Heart left ventricle (tissue), 16 donors: Measurements from ENCODE around the gene PKNOX2. TPM values are rescaled to one million over a fixed set of nuclear protein-coding genes. Genes with fewer than 3 reads are reported as not detected.

Experiments used
- ATAC-seq, 4 donors: fragments of 200-7000 bp; cut with Tn5 transposase; one replicate each; pipeline ENCODE4 v1.9.1; 2020 to 2022; ENCODE audit warnings: moderate library complexity in 4 of 4, mild to moderate bottlenecking in 3 of 4, moderate number of reproducible peaks in 1 of 4
- DNase-seq, 5 donors: peaks; one replicate each; pipeline ENCODE4 v3.0.0-alpha.2; 2020
- H3K27ac ChIP-seq, 12 donors: fragments of 200-600 bp; sonication (generic) in 4 of 12; one replicate each; pipeline versions ENCODE4 v1.5.0 to v1.8.0; 2016 to 2022; ENCODE audit warnings: mild to moderate bottlenecking in 2 of 12
- H3K27me3 ChIP-seq, 9 donors: fragments of 200-600 bp; sonication (generic) in 2 of 9; one replicate each; pipeline versions ENCODE4 v1.5.1 to v1.8.0; 2016 to 2022; ENCODE audit warnings: mild to moderate bottlenecking in 3 of 9
- H3K36me3 ChIP-seq, 9 donors: fragments of 200-600 bp; sonication (generic) in 2 of 9; one replicate each; pipeline versions ENCODE4 v1.5.0 to v1.8.0; 2018 to 2022; ENCODE audit warnings: mild to moderate bottlenecking in 2 of 9
- H3K4me1 ChIP-seq, 12 donors: fragments of 200-600 bp; sonication (generic) in 4 of 12; one replicate each; pipeline versions ENCODE4 v1.5.0 to v1.8.0; 2016 to 2022; ENCODE audit warnings: mild to moderate bottlenecking in 3 of 12
- H3K4me3 ChIP-seq, 12 donors: fragments of 200-600 bp; sonication (generic) in 4 of 12; one replicate each; pipeline versions ENCODE4 v1.5.0 to v1.8.0; 2017 to 2022; ENCODE audit warnings: mild to moderate bottlenecking in 9 of 12, moderate library complexity in 4 of 12
- H3K9me3 ChIP-seq, 12 donors: fragments of 200-600 bp; sonication (generic) in 4 of 12; one replicate each; pipeline versions ENCODE4 v1.5.0 to v1.8.0; 2016 to 2022; ENCODE audit warnings: mild to moderate bottlenecking in 1 of 12
- POLR2A ChIP-seq, 2 donors: fragments of 450-650 bp; IDR thresholded peaks; one replicate each; pipeline ENCODE4 v1.6.1; 2017; ENCODE audit warnings: antibody characterized with exemption in 2 of 2, mild to moderate bottlenecking in 2 of 2, moderate library complexity in 2 of 2
- WGBS, 4 donors: extraction: QIAGEN DNeasy Blood & Tissue Kit in 2 of 4; methylation state at CpG; one replicate each; pipeline versions ENCODE4 v1.1.5 to v1.1.7; 2013 to 2018; 5-methylcytosine and 5-hydroxymethylcytosine counted together
- intact Hi-C, 10 donors: fragments of 100-400 bp; cut with DNase I; formaldehyde crosslinking; loops; one replicate each; pipeline versions ENCODE4 v1.11.1 to v1.14.2; 2022
- polyA plus RNA-seq, 2 donors: library from polyadenylated mRNA; stranded (reverse); fragments of 200-250 nt; gene quantifications; one replicate each; pipeline ENCODE4 v1.2.3, GENCODE V29; 2013
- total RNA-seq, 9 donors: library from RNA; depleted of rRNA in 2 of 9; stranded (reverse); fragments of >200 nt in 2 of 9; fragmentation: NEBNext Ultra II Directional in 3 of 9; extraction: Animal tissue kit (Norgen Biotek cat#: 25700) in 3 of 9; gene quantifications; one replicate each; pipeline versions ENCODE4 v1.1.0 to v1.2.4, GENCODE V29; 2016 to 2023
- TF ChIP-seq, protein P1 (sequence below), 12 donors: fragments of 200-600 bp; sonication (generic) in 4 of 12; IDR thresholded peaks; one replicate each; pipeline versions ENCODE4 v1.5.0 to v1.8.0; 2018 to 2022; ENCODE audit warnings: antibody characterized with exemption in 12 of 12, mild to moderate bottlenecking in 5 of 12
- donor health status: ischemic (EF 13 %, LVEDD 7.1; RV severe dilation, severe dysfunction).
- donor health status: healthy with polysubstance abuse.
- donor health status: DM: no; HTN: yes; CAD: no.
- donor health status: DM: no; HTN: no; CAD: no.
- donor health status: ischemic (EF 25% LVEDD 6.9; RV normal size, moderate dysfunction).
- donor health status: ischemic (EF 25% LVEDD 5.7; RV mildly dilated, moderate dysfunction).
- donor health status: healthy.
- donor health status: DM: yes; HTN: yes; CAD: no.
- donor health status: ischemic (EF 35%, LVEDD 5.7; RV mildly dilated, moderate dysfunction).
- donor health status: nonischemic (EF 11% LVEDD 7.7; RV severe dilation, severe dysfunction).
- donor health status: DM: yes; HTN: yes; CAD: no.
- donor health status: PGD.
- donor health status: ischemic (EF 29% LVEDD 5.4; RV normal size, mild dysfunction).
- donor health status: nonischemic (EF 23%, LVEDD 6.1; RV moderate dilation, normal function).

Gene PKNOX2
- total and polyA plus RNA-seq, 11 donors: 3.1 to 9.4 (median 4.5) TPM

DNA sequence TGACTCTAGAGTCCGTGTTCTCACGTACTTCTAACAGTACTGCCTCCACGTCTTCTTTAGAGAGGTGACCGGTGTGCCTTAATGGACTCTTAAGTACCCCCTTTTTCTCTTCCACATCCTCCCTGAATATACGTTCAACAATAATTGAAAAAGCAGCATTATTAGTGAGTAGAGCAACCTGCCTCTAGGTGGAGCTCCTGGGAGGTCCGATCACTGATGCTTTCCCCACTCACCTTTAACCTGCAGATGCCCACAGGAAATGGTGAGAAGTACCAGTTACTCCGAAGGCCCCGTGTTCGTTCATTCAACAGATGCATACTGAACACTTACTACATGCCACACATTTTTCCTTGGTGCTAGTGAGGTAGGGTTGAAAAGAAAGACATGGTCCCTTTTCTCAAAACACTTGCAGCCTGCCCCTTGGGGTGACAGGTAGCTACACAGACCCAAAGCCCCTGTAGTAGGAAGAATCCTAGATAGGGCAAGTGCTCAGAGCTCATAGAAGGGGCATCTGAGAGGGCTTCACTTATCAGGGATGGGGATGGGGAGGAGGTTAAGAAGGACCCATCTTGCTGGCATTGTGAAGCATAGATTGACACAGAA lies 258.8 kb downstream of the PKNOX2 start:
- Histone ChIP-seq H3K27ac (no peak overlapping the region), H3K4me1 (peaks cover 0 to 21% (median 12%) of the 10 kb centered on the region in 12 donors), H3K27me3 (no peaks in the 10 kb centered on the region), H3K9me3 (no peaks in the 10 kb centered on the region), H3K4me3 (no peak overlapping the region), H3K36me3 (no peaks in the 10 kb centered on the region)
- ATAC-seq: no peak
- no peak for DNase-seq
- TF ChIP-seq POLR2A (IDR thresholded peaks at IDR 0.05): no peak
- TF ChIP-seq, protein P1, sequence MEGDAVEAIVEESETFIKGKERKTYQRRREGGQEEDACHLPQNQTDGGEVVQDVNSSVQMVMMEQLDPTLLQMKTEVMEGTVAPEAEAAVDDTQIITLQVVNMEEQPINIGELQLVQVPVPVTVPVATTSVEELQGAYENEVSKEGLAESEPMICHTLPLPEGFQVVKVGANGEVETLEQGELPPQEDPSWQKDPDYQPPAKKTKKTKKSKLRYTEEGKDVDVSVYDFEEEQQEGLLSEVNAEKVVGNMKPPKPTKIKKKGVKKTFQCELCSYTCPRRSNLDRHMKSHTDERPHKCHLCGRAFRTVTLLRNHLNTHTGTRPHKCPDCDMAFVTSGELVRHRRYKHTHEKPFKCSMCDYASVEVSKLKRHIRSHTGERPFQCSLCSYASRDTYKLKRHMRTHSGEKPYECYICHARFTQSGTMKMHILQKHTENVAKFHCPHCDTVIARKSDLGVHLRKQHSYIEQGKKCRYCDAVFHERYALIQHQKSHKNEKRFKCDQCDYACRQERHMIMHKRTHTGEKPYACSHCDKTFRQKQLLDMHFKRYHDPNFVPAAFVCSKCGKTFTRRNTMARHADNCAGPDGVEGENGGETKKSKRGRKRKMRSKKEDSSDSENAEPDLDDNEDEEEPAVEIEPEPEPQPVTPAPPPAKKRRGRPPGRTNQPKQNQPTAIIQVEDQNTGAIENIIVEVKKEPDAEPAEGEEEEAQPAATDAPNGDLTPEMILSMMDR (IDR thresholded peaks at IDR 0.05): peak in 7 of 12 donors; percentile 8 to 34 (median 19)
- intact Hi-C loops: loop anchor here in 2 of 10 donors (10.0 kb wide), 2 partner anchors 461 to 469 kb away; partner anchors contain the start of genes CCDC15 (in 1 of the 2) and HYLS1 (in 1 of the 2)
- WGBS, 4 donors: 47 to 61% (median 53%) methylated on average over 9 of the region's 9 CpGs

DNA sequence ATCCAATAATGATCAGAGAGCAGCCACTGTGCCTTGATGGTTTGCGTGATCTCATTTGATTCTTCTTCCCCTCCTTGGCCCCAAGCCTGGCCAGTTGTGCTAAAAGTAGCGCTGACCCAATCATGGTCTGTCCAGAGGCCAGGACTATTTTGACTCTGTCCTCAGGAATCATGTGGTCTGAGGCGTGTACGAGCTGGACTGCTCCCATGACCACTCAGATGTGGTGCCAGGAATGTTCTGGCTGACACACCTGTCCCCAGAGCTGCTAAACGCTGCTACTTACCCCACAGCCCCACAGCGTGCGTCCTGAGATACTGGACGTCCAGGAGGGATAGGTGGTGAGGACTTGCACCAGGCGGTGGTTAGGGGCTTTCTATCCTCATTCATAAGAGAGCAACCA lies 261.1 kb downstream of the PKNOX2 start:
- H3K9me3 ChIP-seq: no peaks in the 10 kb centered on the region
- peak overlapping the region; percentile 9 to 85 (median 67) for H3K27ac ChIP-seq
- H3K4me3 ChIP-seq: no peak overlapping the region
- intact Hi-C loops: loop anchor here in 2 of 10 donors (10.0 kb wide), 2 partner anchors 459 to 471 kb away; partner anchors contain the start of genes CCDC15 (in 1 of the 2) and HYLS1 (in 1 of the 2)
- H3K4me1 ChIP-seq: peaks cover 0 to 34% (median 15%) of the 10 kb centered on the region in 12 donors
- whole genome bisulfite sequencing, 4 donors: 30 to 46% (median 38%) methylated on average over 6 to 9 of the region's 9 CpGs
- DNase-seq (peak in 4 of 5 donors; percentile 82 to 87 (median 84)), ATAC-seq (peak; percentile 95 to 98 (median 97))
- H3K36me3 ChIP-seq: peaks cover 0 to 14% (median 0%) of the 10 kb centered on the region in 9 donors
- no peaks in the 10 kb centered on the region for H3K27me3 ChIP-seq
- TF ChIP-seq, protein P1 (IDR thresholded peaks at IDR 0.05): no peak
- TF ChIP-seq POLR2A (IDR thresholded peaks at IDR 0.05): no peak

DNA sequence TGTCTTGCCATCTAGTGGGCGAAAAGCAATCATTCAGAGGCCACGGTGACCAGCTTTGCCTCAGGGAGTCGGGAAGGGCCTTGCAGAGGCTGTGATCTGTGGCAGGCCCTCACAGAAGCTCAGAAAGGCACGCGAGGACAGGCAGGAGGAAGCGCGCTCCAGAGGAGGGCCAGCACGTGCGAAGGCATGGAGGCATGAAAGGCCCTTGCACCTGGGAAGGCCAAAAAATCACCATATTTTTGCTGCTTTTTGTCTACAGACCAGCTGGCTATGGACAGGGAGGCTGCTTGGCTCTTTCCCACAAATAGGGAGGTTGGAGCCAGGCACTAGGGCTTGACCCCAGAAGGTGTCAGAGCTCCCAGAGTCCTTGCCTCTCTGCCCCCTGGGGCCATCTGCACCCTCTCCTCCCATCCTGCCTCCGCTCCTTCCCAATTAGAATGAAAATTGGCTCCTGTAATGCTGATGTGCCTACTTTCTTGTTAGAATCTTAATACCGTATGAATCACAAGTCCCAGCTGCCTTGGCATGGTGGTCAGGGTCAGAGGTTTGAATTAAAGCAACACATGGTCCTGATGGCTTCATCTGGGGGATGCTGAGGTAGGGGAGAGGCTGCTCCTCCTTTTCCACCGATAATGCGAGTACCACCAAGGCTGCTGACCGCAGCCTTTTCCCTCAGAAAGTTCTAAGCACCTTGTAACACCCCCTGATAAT lies 262.4 kb downstream of the PKNOX2 start:
- H3K27me3 ChIP-seq: no peaks in the 10 kb centered on the region
- H3K4me1 ChIP-seq: peaks cover 0 to 39% (median 17%) of the 10 kb centered on the region in 12 donors
- DNase-seq: no peak
- H3K27ac ChIP-seq: no peak overlapping the region
- H3K9me3 ChIP-seq: no peaks in the 10 kb centered on the region
- TF ChIP-seq POLR2A (IDR thresholded peaks at IDR 0.05): no peak
- TF ChIP-seq, protein P1 (IDR thresholded peaks at IDR 0.05): no peak
- H3K36me3 ChIP-seq: peaks cover 0 to 14% (median 0%) of the 10 kb centered on the region in 9 donors
- ATAC-seq: no peak
- no peak overlapping the region for H3K4me3 ChIP-seq
- intact Hi-C loops: loop anchor here in 2 of 10 donors (2.0 to 10.0 kb wide), 3 partner anchors 458 to 472 kb away; partner anchors contain the start of genes CCDC15 (in 1 of the 2) and HYLS1 (in 1 of the 2)
- WGBS, 4 donors: 83 to 88% (median 85%) methylated on average over 13 to 14 of the region's 14 CpGs
